ENCODE measurements around the gene CANT1.

DNA sequence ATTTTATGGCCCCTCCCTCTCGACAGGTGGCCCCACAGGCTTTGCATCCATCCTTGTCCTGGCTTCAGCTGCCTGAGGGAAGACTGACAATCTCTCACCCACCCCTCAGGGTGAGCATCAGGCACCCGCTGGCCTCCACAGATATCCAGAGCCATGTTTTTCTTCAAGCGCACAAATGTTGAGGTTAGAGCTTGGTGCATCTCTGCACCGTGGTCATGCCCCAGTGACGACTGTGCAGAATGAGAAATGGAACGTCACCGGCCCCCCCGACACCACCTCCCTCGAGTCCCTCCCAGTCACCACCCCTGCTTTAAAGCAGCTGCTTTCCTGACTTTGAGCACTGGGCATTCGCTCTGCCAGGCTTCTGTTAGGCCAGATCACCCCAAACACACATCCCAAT lies 64.6 kb downstream of the CANT1 start:
- TF ChIP-seq, protein P1, sequence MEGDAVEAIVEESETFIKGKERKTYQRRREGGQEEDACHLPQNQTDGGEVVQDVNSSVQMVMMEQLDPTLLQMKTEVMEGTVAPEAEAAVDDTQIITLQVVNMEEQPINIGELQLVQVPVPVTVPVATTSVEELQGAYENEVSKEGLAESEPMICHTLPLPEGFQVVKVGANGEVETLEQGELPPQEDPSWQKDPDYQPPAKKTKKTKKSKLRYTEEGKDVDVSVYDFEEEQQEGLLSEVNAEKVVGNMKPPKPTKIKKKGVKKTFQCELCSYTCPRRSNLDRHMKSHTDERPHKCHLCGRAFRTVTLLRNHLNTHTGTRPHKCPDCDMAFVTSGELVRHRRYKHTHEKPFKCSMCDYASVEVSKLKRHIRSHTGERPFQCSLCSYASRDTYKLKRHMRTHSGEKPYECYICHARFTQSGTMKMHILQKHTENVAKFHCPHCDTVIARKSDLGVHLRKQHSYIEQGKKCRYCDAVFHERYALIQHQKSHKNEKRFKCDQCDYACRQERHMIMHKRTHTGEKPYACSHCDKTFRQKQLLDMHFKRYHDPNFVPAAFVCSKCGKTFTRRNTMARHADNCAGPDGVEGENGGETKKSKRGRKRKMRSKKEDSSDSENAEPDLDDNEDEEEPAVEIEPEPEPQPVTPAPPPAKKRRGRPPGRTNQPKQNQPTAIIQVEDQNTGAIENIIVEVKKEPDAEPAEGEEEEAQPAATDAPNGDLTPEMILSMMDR (IDR thresholded peaks at IDR 0.05; ENCODE audit: low read depth, low read length): no peak
- TF ChIP-seq, protein P2, sequence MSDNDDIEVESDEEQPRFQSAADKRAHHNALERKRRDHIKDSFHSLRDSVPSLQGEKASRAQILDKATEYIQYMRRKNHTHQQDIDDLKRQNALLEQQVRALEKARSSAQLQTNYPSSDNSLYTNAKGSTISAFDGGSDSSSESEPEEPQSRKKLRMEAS (IDR thresholded peaks at IDR 0.05; ENCODE audit: low read depth, low read length): no peak
- TF ChIP-seq POLR2A (IDR thresholded peaks at IDR 0.05; ENCODE audit: extremely low read depth, insufficient read length): no peak

All from NB4 (cell line).